ENCODE data around the gene ARHGEF2.

ARHGEF2 gene

DNA sequence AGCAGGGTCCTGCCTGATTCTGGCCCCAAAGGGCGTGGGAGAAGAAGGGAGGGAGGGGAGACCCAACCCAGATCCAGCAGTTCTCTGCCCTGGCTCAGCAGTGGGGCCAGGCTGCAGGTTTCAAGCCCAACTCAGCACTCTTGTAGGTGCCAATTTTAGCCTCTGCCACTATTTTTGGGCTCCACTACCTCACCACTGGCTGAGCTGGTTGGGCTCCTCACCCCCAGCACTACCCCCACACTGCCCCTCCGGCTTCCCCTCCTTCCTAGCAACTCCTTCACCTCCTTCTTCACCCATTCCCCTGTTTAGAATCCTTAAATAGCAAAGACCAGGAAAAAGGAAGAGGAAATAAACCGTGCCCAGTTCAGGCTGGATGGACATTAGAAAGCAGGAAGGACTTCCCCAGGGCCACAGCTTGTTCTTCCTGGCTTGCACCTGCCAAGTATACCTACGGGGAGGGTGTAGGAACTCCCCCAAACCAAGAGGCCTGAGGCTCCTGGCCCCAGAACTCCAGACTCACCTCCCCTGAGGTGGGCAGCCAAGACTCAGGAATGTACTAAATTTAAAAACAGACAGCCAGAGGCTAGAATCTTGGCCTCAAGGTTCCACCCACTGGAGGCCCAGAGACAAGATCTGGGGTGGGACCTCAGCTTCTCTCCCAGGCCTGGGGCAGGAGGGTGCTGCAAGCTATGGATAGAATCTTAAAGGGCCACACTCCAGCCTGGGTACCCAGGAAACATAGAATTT, 1.4 kb upstream of the ARHGEF2 start:
- Histone ChIP-seq H3K27ac (ENCODE audit: insufficient read depth, low read length, poor library complexity, severe bottlenecking) (peak overlapping the region; percentile 84), H3K9me3 (ENCODE audit: control insufficient read depth, low read length) (no peaks in the 10 kb centered on the region), H3K36me3 (ENCODE audit: control insufficient read depth, insufficient read depth, low read length) (no peaks in the 10 kb centered on the region), H3K4me3 (ENCODE audit: insufficient read depth, low read depth, low read length, poor library complexity, severe bottlenecking) (peak overlapping the region; percentile 84), H3K4me1 (ENCODE audit: control insufficient read depth, insufficient read depth, low read length, poor library complexity, severe bottlenecking) (peaks cover 49% of the 10 kb centered on the region), H3K27me3 (replicated peaks; ENCODE audit: control insufficient read depth, insufficient read depth, low read length, poor library complexity, severe bottlenecking) (no peaks in the 10 kb centered on the region)
- DNase-seq, result no peak

DNA sequence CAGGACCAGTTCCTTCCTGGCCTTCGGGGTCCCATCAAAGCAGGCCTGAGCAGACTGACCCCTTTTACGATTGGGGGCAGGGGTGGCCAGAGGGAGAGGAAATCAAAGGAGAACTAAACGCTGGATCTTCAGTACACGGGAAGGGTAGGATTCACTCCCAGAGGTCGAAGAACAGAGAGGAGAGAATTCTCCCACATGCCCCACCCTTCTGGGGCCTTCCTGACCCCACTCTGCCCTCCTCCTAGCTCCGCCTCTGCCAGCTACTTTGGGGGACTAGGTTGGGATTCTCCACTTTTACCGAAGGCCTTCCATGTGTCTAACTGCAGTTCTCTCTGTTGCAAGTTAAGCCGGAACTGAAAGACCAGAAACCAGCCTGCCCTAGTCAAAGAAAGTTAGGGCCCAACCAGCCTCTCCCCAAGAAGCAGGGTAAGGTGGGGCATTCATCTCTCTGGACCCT, 654 bp upstream of the ARHGEF2 start:
- peaks cover 5% of the 10 kb centered on the region for H3K36me3 ChIP-seq (ENCODE audit: control insufficient read depth, insufficient read depth, low read length)
- peak overlapping the region; percentile 84 for H3K4me3 ChIP-seq (ENCODE audit: insufficient read depth, low read depth, low read length, poor library complexity, severe bottlenecking)
- H3K27me3 ChIP-seq (replicated peaks; ENCODE audit: control insufficient read depth, insufficient read depth, low read length, poor library complexity, severe bottlenecking), result no peaks in the 10 kb centered on the region
- peak overlapping the region; percentile 84 for H3K27ac ChIP-seq (ENCODE audit: insufficient read depth, low read length, poor library complexity, severe bottlenecking)
- H3K9me3 ChIP-seq (ENCODE audit: control insufficient read depth, low read length), result no peaks in the 10 kb centered on the region
- no peak for DNase-seq
- peaks cover 55% of the 10 kb centered on the region for H3K4me1 ChIP-seq (ENCODE audit: control insufficient read depth, insufficient read depth, low read length, poor library complexity, severe bottlenecking)

DNA sequence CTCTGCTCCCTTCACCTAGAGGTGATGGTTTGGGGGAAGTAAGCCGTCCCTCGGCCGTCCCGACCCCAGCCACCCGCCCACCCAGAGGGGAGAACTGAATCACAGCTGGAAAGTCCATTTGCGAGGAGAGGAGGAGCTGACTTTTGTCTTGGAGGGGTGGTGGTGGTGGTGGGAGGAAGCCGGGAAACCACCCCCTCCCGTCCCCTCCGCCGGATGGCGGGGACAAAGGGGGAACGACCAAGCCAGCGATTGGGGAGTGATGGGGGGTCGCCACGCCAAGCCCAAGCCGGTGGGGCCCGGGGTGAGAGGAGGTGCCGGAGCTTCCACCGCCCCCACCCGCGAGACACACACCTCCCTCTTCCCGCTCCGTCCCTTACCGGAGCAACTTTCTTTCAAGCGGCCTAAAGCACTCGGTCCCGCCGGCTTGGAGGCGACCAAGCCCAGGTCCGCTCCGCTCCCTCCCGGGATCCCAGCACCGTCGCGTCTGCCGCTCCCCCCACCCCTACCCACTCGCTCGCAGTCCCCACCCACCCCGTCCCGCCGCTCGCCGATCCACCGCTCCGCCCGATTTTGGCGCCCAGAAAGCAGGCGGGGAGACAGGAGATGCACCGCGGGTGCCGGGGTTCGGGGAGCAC, 540 bp downstream of the ARHGEF2 start:
- peak in 2 of 3 donors; percentile 42 to 43 for DNase-seq
- peaks cover 63% of the 10 kb centered on the region for H3K4me1 ChIP-seq (ENCODE audit: control insufficient read depth, insufficient read depth, low read length, poor library complexity, severe bottlenecking)

DNA sequence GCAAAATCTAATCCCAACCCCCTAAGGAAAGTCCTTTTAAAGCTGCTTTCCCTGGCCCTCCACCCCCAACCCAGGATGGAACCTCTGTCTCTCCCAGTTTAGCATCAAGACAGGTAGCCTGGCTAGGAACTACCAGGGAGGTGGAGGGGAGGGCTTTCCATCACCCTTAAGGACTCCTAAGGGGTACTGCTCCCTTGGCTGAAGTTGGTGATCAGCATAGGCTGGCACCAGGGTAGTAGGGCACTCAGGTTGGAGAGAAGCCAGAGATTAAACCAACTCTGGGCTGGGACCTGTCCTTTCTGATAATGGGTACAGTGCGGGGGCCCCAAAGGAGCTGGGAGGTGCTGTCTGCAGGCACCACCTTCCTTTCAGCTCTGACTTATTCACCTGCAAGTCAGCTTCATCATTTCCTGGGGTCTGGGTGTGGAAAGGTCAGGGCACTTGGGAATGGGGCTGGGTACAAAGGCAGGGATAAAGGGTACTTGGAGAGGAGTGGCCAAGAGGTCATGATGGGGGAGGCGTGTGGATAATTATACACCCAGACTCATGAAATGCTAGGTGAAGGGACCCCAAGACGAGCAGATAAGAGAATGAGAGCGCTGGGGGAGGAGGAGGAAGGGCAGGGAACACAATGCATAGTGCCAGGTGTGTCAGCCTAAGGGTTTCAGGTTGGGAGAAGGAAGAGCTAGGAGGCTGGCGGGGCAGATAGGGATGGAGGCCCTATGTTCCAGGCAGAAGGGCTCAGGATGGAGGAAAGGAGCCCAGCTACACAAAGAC, 1.2 kb downstream of the ARHGEF2 start:
- no peaks in the 10 kb centered on the region for H3K27me3 ChIP-seq (replicated peaks; ENCODE audit: control insufficient read depth, insufficient read depth, low read length, poor library complexity, severe bottlenecking)
- peaks cover 69% of the 10 kb centered on the region for H3K4me1 ChIP-seq (ENCODE audit: control insufficient read depth, insufficient read depth, low read length, poor library complexity, severe bottlenecking)
- H3K9me3 ChIP-seq (ENCODE audit: control insufficient read depth, low read length), result no peaks in the 10 kb centered on the region
- peaks cover 5% of the 10 kb centered on the region for H3K36me3 ChIP-seq (ENCODE audit: control insufficient read depth, insufficient read depth, low read length)
- no peak for DNase-seq
- peak overlapping the region; percentile 84 for H3K4me3 ChIP-seq (ENCODE audit: insufficient read depth, low read depth, low read length, poor library complexity, severe bottlenecking)
- H3K27ac ChIP-seq (ENCODE audit: insufficient read depth, low read length, poor library complexity, severe bottlenecking), result peak overlapping the region; percentile 84

More for the DNA sequence above, 540 bp downstream of the ARHGEF2 start:
- Histone ChIP-seq H3K4me3 (ENCODE audit: insufficient read depth, low read depth, low read length, poor library complexity, severe bottlenecking) (peak overlapping the region; percentile 84), H3K9me3 (ENCODE audit: control insufficient read depth, low read length) (no peaks in the 10 kb centered on the region), H3K27ac (ENCODE audit: insufficient read depth, low read length, poor library complexity, severe bottlenecking) (peak overlapping the region; percentile 84), H3K27me3 (replicated peaks; ENCODE audit: control insufficient read depth, insufficient read depth, low read length, poor library complexity, severe bottlenecking) (no peaks in the 10 kb centered on the region), H3K36me3 (ENCODE audit: control insufficient read depth, insufficient read depth, low read length) (peaks cover 5% of the 10 kb centered on the region)

DNA sequence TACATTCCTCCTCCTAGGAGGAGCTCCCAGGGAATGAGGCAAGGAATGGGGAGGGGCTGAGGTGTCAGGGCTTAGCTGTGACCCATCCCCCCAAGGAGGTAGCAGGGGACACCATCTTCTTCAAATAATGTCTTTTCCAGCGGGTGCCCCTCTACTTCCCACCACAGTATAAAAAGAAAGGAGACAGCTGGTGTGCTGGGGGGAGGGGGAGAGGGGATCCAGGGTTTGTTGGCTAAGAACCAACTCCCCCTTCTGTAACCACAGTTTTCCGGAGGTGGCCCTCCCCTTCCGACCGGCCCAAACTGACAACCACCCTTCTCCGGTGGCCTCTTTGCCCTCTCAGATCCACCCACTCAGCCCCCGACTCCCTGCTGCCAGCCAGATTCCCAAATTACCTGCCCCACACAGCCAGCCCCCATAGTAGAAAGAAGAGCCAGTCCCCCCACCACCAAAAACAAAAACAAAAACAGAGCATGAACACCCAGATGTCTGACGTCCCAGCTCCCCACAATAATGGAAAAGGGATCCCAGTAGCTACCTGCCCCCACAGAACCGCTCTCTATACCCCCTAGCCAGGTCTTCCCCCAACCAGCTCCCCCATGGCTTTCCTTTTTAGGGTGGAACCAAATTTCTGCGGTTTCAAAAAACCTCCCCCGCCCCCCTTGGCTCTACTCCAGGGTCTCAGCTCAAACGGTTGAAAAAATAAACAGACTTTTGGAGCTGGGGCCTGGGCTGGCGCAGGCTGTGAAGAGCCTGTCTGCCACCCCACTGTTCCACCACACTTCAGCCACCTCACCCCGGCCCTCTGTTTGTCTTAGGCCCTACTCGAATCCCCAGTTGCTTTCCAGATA, 2.1 kb downstream of the ARHGEF2 start:
- Histone ChIP-seq H3K27ac (ENCODE audit: insufficient read depth, low read length, poor library complexity, severe bottlenecking) (peak overlapping the region; percentile 84), H3K36me3 (ENCODE audit: control insufficient read depth, insufficient read depth, low read length) (peaks cover 5% of the 10 kb centered on the region)

DNA sequence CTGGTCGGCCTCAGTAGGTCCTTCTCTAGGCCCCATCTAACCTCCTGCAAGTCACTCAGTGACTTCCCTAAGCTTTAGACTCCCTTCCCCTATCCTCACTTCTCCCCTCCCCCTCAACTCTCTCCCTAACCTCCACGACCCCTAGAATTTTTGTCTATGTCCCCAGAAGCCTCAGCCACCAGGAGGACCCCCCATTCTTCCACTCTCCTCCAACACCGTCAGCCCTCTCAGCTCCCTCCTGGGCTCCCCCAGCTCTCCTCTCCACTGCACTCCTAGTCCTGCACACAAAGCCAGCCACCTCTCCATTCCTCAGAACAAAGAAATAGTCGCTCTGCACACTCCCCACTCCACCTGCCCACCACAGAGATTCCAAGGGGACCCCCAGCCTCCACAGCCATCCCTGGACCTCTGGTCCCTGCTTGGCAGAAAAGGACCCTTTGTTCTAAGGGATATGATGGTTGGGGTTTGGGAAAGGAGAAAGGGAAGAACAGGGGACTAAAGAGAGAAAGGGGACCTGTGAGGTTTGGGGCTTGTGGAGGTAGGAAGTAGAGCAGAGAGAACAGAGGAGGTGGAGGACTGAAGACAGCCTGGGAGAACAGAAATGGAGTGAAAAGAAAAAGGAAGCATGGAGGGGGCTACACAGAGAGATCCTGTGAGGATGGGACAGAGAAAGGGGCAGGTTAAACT, 2.8 kb downstream of the ARHGEF2 start:
- peaks cover 69% of the 10 kb centered on the region for H3K4me1 ChIP-seq (ENCODE audit: control insufficient read depth, insufficient read depth, low read length, poor library complexity, severe bottlenecking)
- H3K27me3 ChIP-seq (replicated peaks; ENCODE audit: control insufficient read depth, insufficient read depth, low read length, poor library complexity, severe bottlenecking), result no peaks in the 10 kb centered on the region
- H3K27ac ChIP-seq (ENCODE audit: insufficient read depth, low read length, poor library complexity, severe bottlenecking), result peak overlapping the region; percentile 84
- peaks cover 5% of the 10 kb centered on the region for H3K36me3 ChIP-seq (ENCODE audit: control insufficient read depth, insufficient read depth, low read length)
- H3K4me3 ChIP-seq (ENCODE audit: insufficient read depth, low read depth, low read length, poor library complexity, severe bottlenecking), result peak overlapping the region; percentile 84
- no peaks in the 10 kb centered on the region for H3K9me3 ChIP-seq (ENCODE audit: control insufficient read depth, low read length)
- DNase-seq, result no peak

More for the DNA sequence above, 2.1 kb downstream of the ARHGEF2 start:
- no peaks in the 10 kb centered on the region for H3K27me3 ChIP-seq (replicated peaks; ENCODE audit: control insufficient read depth, insufficient read depth, low read length, poor library complexity, severe bottlenecking)
- no peaks in the 10 kb centered on the region for H3K9me3 ChIP-seq (ENCODE audit: control insufficient read depth, low read length)
- peaks cover 69% of the 10 kb centered on the region for H3K4me1 ChIP-seq (ENCODE audit: control insufficient read depth, insufficient read depth, low read length, poor library complexity, severe bottlenecking)
- DNase-seq, result peak; percentile 40 to 61 (median 46)
- peak overlapping the region; percentile 84 for H3K4me3 ChIP-seq (ENCODE audit: insufficient read depth, low read depth, low read length, poor library complexity, severe bottlenecking)

DNA sequence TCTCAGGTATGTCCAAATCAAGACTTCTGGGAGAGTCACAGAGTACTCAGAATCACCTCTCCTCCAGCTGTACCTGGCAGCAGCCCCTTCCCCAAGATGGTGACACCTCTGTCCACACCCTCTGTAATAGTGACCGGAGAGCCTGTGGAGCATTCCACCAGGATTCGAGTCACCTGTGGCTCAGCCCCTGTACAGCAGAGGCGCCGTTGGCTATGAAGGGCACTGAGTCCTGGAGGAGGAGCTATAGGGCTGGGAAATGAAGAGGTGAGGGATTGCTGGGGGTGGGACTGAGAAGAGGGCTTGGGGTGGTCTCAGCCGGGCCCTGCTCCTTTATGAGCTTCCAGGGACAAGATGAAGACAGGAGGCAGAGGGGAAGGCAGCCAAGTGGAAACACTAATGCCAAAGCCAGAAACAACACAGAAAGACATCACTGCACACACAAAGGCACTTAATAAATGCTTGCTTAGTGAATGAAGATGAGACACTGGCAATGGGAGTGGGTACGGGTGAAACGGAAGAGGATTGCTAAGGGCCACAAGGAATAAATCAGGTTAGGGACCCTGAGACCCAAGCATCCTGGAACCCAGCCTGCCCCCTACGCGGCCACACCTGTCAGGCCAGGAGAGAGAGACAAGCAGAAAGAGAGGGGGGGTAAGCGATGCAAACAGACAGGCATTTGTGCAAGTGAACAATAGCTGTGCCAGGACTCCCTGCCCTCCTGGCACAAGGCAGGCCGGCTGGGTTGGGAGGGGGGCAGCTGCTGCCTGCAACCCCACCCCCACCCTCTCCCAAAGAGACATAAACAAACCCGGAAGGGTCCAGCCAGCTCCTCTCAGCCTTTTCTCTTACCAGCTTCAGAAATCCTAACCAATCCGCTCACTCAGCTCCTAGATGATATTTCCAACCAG, 3.9 kb downstream of the ARHGEF2 start:
- H3K27ac ChIP-seq (ENCODE audit: insufficient read depth, low read length, poor library complexity, severe bottlenecking), result peak overlapping the region; percentile 84
- no peaks in the 10 kb centered on the region for H3K9me3 ChIP-seq (ENCODE audit: control insufficient read depth, low read length)
- peaks cover 69% of the 10 kb centered on the region for H3K4me1 ChIP-seq (ENCODE audit: control insufficient read depth, insufficient read depth, low read length, poor library complexity, severe bottlenecking)
- DNase-seq, result no peak
- peak overlapping the region; percentile 84 for H3K4me3 ChIP-seq (ENCODE audit: insufficient read depth, low read depth, low read length, poor library complexity, severe bottlenecking)
- peaks cover 5% of the 10 kb centered on the region for H3K36me3 ChIP-seq (ENCODE audit: control insufficient read depth, insufficient read depth, low read length)
- no peaks in the 10 kb centered on the region for H3K27me3 ChIP-seq (replicated peaks; ENCODE audit: control insufficient read depth, insufficient read depth, low read length, poor library complexity, severe bottlenecking)

DNA sequence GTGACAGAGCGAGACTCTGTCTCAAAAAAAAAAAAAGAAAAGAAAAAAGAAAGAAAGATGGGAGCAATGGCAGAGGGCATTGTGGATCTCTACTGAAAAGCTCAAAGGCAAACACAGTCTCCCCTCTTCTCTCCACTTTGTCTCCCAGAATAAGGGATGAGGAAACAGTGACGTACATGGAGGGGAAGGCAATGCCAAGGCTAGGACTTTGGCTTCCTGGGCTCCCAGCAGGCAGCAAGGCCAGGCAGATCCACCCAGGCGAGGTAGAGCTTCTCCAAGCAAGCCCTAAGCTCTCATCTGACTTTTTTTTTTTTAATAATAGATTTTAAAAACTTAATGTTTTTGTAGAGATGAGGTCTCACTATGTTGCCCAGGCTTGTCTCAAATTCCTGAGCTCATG, 4.6 kb downstream of the ARHGEF2 start:
- Histone ChIP-seq H3K4me1 (ENCODE audit: control insufficient read depth, insufficient read depth, low read length, poor library complexity, severe bottlenecking) (peaks cover 72% of the 10 kb centered on the region), H3K9me3 (ENCODE audit: control insufficient read depth, low read length) (no peaks in the 10 kb centered on the region), H3K4me3 (ENCODE audit: insufficient read depth, low read depth, low read length, poor library complexity, severe bottlenecking) (no peak overlapping the region), H3K27me3 (replicated peaks; ENCODE audit: control insufficient read depth, insufficient read depth, low read length, poor library complexity, severe bottlenecking) (no peaks in the 10 kb centered on the region), H3K36me3 (ENCODE audit: control insufficient read depth, insufficient read depth, low read length) (peaks cover 11% of the 10 kb centered on the region), H3K27ac (ENCODE audit: insufficient read depth, low read length, poor library complexity, severe bottlenecking) (peak overlapping the region; percentile 84)
- DNase-seq, result no peak
